Gastrocnemius medialis (tissue), 4 donors: ENCODE results near the gene CRYBA1. TPM values are rescaled to one million over a fixed set of nuclear protein-coding genes. Genes with fewer than 3 reads are reported as not detected.

Source experiments
- ATAC-seq, 2 donors: fragments of 150-250 bp; one replicate each; pipeline ENCODE4 v1.9.1; 2016
- DNase-seq, 2 donors: peaks; one replicate each; pipeline ENCODE4 v3.0.0-alpha.2; 2019
- H3K27ac ChIP-seq, 4 donors: fragments of 200-600 bp; sonication (generic); 1 replicate in 1 of 4; 2 replicates in 3 of 4; pipeline ENCODE4 v1.5.1; 2016 to 2018; ENCODE audit warnings: mild to moderate bottlenecking in 2 of 4, moderate library complexity in 1 of 4
- H3K27me3 ChIP-seq, 3 donors: fragments of 200-600 bp; sonication (generic) in 2 of 3; 1 replicate in 1 of 3; 2 replicates in 2 of 3; pipeline versions ENCODE4 v1.5.1 to v1.6.0; 2016 to 2019; ENCODE audit warnings: mild to moderate bottlenecking in 1 of 3, moderate library complexity in 1 of 3
- H3K36me3 ChIP-seq, 2 donors: fragments of 200-600 bp; sonication (generic) in 1 of 2; one replicate each; pipeline ENCODE4 v1.5.1; 2017 to 2018
- H3K4me1 ChIP-seq, 2 donors: fragments of 200-600 bp; sonication (generic) in 1 of 2; one replicate each; pipeline ENCODE4 v1.5.1; 2016 to 2017; ENCODE audit warnings: mild to moderate bottlenecking in 2 of 2
- H3K4me3 ChIP-seq, 4 donors: fragments of 200-600 bp; sonication (generic) in 3 of 4; 1 replicate in 1 of 4; 2 replicates in 3 of 4; pipeline ENCODE4 v1.5.1; 2016 to 2019; ENCODE audit warnings: mild to moderate bottlenecking in 2 of 4
- H3K9me3 ChIP-seq, 3 donors: fragments of 200-600 bp; sonication (generic) in 2 of 3; 1 replicate in 1 of 3; 2 replicates in 2 of 3; pipeline ENCODE4 v1.5.1; 2016 to 2019
- CTCF ChIP-seq, 5 experiments: fragments of 450-650 bp in 3 of 5; fragments of 200-600 bp in 2 of 5; sonication (generic) in 2 of 5; IDR thresholded peaks in 4 of 5; conservative IDR thresholded peaks in 1 of 5; 1 replicate in 4 of 5; 2 replicates in 1 of 5; pipeline ENCODE4 v1.5.1; 2016 to 2019; ENCODE audit warnings: antibody characterized with exemption in 5 of 5, mild to moderate bottlenecking in 3 of 5, moderate library complexity in 3 of 5
- POLR2A ChIP-seq, 2 donors: fragments of 450-650 bp; IDR thresholded peaks; one replicate each; pipeline ENCODE4 v1.6.1; 2017; ENCODE audit warnings: antibody characterized with exemption in 2 of 2, mild to moderate bottlenecking in 2 of 2, moderate library complexity in 2 of 2
- in situ Hi-C, 4 donors: fragments of 200-750 bp; cut with MboI; loops; one replicate each; pipeline versions ENCODE4 v1.15.0 to v1.8.0; 2017; ENCODE audit warnings: low sequenced_read_pairs in 4 of 4
- intact Hi-C: fragments of 100-400 bp; cut with DNase I; formaldehyde crosslinking; loops from one replicate; pipeline ENCODE4 v1.15.1; 2023; ENCODE audit warnings: low total_unique reads
- total RNA-seq, 4 donors: library from RNA; depleted of rRNA; stranded (reverse); fragments of >200 nt; gene quantifications; one replicate each; pipeline versions ENCODE4 v1.1.0 to v1.2.3, GENCODE V29; 2016

The CRYBA1 gene
- total RNA-seq, 4 donors from 2014 or later: not detected

GRCh38 chr17:29214215-29215146, 32.2 kb upstream of the CRYBA1 start:
- Histone ChIP-seq H3K27ac (no peak overlapping the region), H3K4me3 (no peak overlapping the region), H3K9me3 (no peaks in the 10 kb centered on the region), H3K36me3 (no peaks in the 10 kb centered on the region), H3K27me3 (no peaks in the 10 kb centered on the region), H3K4me1 (peaks cover 3 to 8% of the 10 kb centered on the region in 2 donors)
- no peak for DNase-seq
- TF ChIP-seq POLR2A (IDR thresholded peaks at IDR 0.05) (no peak), CTCF (IDR thresholded peaks at IDR 0.05 in 4 of 5, conservative IDR thresholded peaks at IDR 0.05 in 1 of 5) (no peak)
- intact Hi-C loops: no loop called here
- ATAC-seq: no peak
- in situ Hi-C loops: loop anchor here in 1 of 4 donors (5.0 kb wide), 1 partner anchor 67 kb away; no protein-coding TSS in a partner anchor

- no peak for ATAC-seq
- no peaks in the 10 kb centered on the region for H3K36me3 ChIP-seq
- intact Hi-C loops (no loop called here), in situ Hi-C loops (loop anchor here in 1 of 4 donors (5.0 kb wide), 1 partner anchor 68 kb away; no protein-coding TSS in a partner anchor)
- no peak for DNase-seq
- no peaks in the 10 kb centered on the region for H3K9me3 ChIP-seq
- TF ChIP-seq POLR2A (IDR thresholded peaks at IDR 0.05) (no peak), CTCF (IDR thresholded peaks at IDR 0.05 in 4 of 5, conservative IDR thresholded peaks at IDR 0.05 in 1 of 5) (no peak)
- no peaks in the 10 kb centered on the region for H3K27me3 ChIP-seq
- H3K4me3 ChIP-seq: no peak overlapping the region
- H3K27ac ChIP-seq: no peak overlapping the region
- H3K4me1 ChIP-seq: peaks cover 6 to 10% of the 10 kb centered on the region in 2 donors
Observed at GRCh38 chr17:29215174-29215573, 31.5 kb upstream of the CRYBA1 start.

GRCh38 chr17:29215717-29216116, 30.9 kb upstream of the CRYBA1 start:
- TF ChIP-seq CTCF (IDR thresholded peaks at IDR 0.05 in 4 of 5, conservative IDR thresholded peaks at IDR 0.05 in 1 of 5) (no peak), POLR2A (IDR thresholded peaks at IDR 0.05) (no peak)
- H3K27me3 ChIP-seq: no peaks in the 10 kb centered on the region
- ATAC-seq (no peak), DNase-seq (no peak)
- no peak overlapping the region for H3K27ac ChIP-seq
- H3K9me3 ChIP-seq: no peaks in the 10 kb centered on the region
- in situ Hi-C loops (loop anchor here in 1 of 4 donors (5.0 kb wide), 1 partner anchor 68 kb away; no protein-coding TSS in a partner anchor), intact Hi-C loops (no loop called here)
- no peak overlapping the region for H3K4me3 ChIP-seq
- peaks cover 6 to 10% of the 10 kb centered on the region in 2 donors for H3K4me1 ChIP-seq
- H3K36me3 ChIP-seq: no peaks in the 10 kb centered on the region

GRCh38 chr17:29216181-29216580, 30.5 kb upstream of the CRYBA1 start:
- H3K27ac ChIP-seq: no peak overlapping the region
- H3K9me3 ChIP-seq: no peaks in the 10 kb centered on the region
- peaks cover 6 to 10% of the 10 kb centered on the region in 2 donors for H3K4me1 ChIP-seq
- H3K27me3 ChIP-seq: no peaks in the 10 kb centered on the region
- intact Hi-C loops: no loop called here
- no peaks in the 10 kb centered on the region for H3K36me3 ChIP-seq
- DNase-seq (no peak), ATAC-seq (no peak)
- no peak overlapping the region for H3K4me3 ChIP-seq
- in situ Hi-C loops: loop anchor here in 1 of 4 donors (5.0 kb wide), 1 partner anchor 69 kb away; no protein-coding TSS in a partner anchor
- TF ChIP-seq POLR2A (IDR thresholded peaks at IDR 0.05) (no peak), CTCF (IDR thresholded peaks at IDR 0.05 in 4 of 5, conservative IDR thresholded peaks at IDR 0.05 in 1 of 5) (no peak)
